ENCODE results near the gene GGN. TPM values are rescaled to one million over a fixed set of nuclear protein-coding genes. Genes with fewer than 3 reads are reported as not detected.

The GGN gene
- total RNA-seq, 1 donor from 2014 or later: 3.3 TPM

GRCh38 chr19:38375748-38376147 is 12.1 kb downstream of the GGN start:
- no peak for TF ChIP-seq CTCF (IDR thresholded peaks at IDR 0.05; ENCODE audit: unreplicated experiment)
- Mint-ChIP-seq H3K9me3 (ENCODE audit: low read depth) (no peaks in the 10 kb centered on the region), H3K4me1 (ENCODE audit: low read depth) (peaks cover 13% of the 10 kb centered on the region), H3K27me3 (peaks cover 9% of the 10 kb centered on the region), H3K4me3 (ENCODE audit: low read depth) (peak overlapping the region; percentile 98), H3K27ac (no peak overlapping the region), H3K36me3 (ENCODE audit: insufficient read depth) (peaks cover 6% of the 10 kb centered on the region)
- DNase-seq (ENCODE audit: low spot score, unreplicated experiment): no peak

DNA sequence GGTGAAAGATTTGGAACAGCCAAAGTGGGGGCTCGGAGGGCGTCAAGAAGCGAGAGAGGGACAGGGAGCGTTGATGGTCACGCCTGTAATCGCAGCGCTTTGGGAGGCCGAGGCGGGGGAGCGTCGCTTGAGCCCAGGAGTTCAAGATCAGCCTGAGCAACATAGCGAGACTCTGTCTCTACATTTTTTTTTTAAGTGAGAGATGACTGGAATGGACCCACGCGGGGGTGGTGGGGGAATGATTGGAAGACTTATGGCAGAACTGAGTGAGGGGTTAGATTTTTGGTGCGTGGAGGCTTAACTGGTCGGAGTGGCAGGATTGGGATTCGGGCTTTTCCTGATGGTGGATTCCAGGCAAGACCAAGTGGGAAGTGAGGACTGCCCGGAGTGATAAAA is 12.7 kb downstream of the GGN start:
- Mint-ChIP-seq H3K36me3 (ENCODE audit: insufficient read depth) (peaks cover 4% of the 10 kb centered on the region), H3K4me1 (ENCODE audit: low read depth) (peaks cover 13% of the 10 kb centered on the region), H3K27me3 (peaks cover 16% of the 10 kb centered on the region), H3K9me3 (ENCODE audit: low read depth) (no peaks in the 10 kb centered on the region), H3K4me3 (ENCODE audit: low read depth) (peak overlapping the region; percentile 98), H3K27ac (peak overlapping the region; percentile 98)
- DNase-seq (ENCODE audit: low spot score, unreplicated experiment): no peak
- no peak for TF ChIP-seq CTCF (IDR thresholded peaks at IDR 0.05; ENCODE audit: unreplicated experiment)

- peak within 1 kb of the TSS; percentile 98 for H3K4me3 Mint-ChIP-seq (ENCODE audit: low read depth)
- H3K36me3 Mint-ChIP-seq (ENCODE audit: insufficient read depth): peaks cover 3% of the 10 kb centered on the region
- peaks cover 19% of the 10 kb centered on the region for H3K27me3 Mint-ChIP-seq
- peaks cover 13% of the 10 kb centered on the region for H3K4me1 Mint-ChIP-seq (ENCODE audit: low read depth)
- H3K27ac Mint-ChIP-seq: peak within 1 kb of the TSS; percentile 98
- DNase-seq (ENCODE audit: low spot score, unreplicated experiment): peak; percentile 94
- peak; percentile 42 for TF ChIP-seq CTCF (IDR thresholded peaks at IDR 0.05; ENCODE audit: unreplicated experiment)
- no peaks in the 10 kb centered on the region for H3K9me3 Mint-ChIP-seq (ENCODE audit: low read depth)
Measured at GRCh38 chr19:38374332-38375097, 13.3 kb downstream of the GGN start, which contains the start of gene PSMD8. TSS of gene PSMD8 (plus strand) at chr19:38374571. CDS start at chr19:38374602, 31 bp downstream.

GRCh38 chr19:38373907-38374331 is 13.9 kb downstream of the GGN start:
- peak overlapping the region; percentile 98 for H3K4me3 Mint-ChIP-seq (ENCODE audit: low read depth)
- H3K27me3 Mint-ChIP-seq: peaks cover 21% of the 10 kb centered on the region

GRCh38 chr19:38371081-38371480 is 16.8 kb downstream of the GGN start:
- H3K4me3 Mint-ChIP-seq (ENCODE audit: low read depth): no peak overlapping the region
- H3K27me3 Mint-ChIP-seq: peaks cover 23% of the 10 kb centered on the region
- no peak for DNase-seq (ENCODE audit: low spot score, unreplicated experiment)
- TF ChIP-seq CTCF (IDR thresholded peaks at IDR 0.05; ENCODE audit: unreplicated experiment): no peak
- H3K36me3 Mint-ChIP-seq (ENCODE audit: insufficient read depth): peaks cover 1% of the 10 kb centered on the region
- no peaks in the 10 kb centered on the region for H3K9me3 Mint-ChIP-seq (ENCODE audit: low read depth)
- H3K27ac Mint-ChIP-seq: no peak overlapping the region
- peaks cover 12% of the 10 kb centered on the region for H3K4me1 Mint-ChIP-seq (ENCODE audit: low read depth)

More at GRCh38 chr19:38373907-38374331, 13.9 kb downstream of the GGN start:
- DNase-seq (ENCODE audit: low spot score, unreplicated experiment): no peak
- peak overlapping the region; percentile 97 for H3K27ac Mint-ChIP-seq
- no peak for TF ChIP-seq CTCF (IDR thresholded peaks at IDR 0.05; ENCODE audit: unreplicated experiment)
- peaks cover 1% of the 10 kb centered on the region for H3K36me3 Mint-ChIP-seq (ENCODE audit: insufficient read depth)
- peaks cover 13% of the 10 kb centered on the region for H3K4me1 Mint-ChIP-seq (ENCODE audit: low read depth)
- no peaks in the 10 kb centered on the region for H3K9me3 Mint-ChIP-seq (ENCODE audit: low read depth)
